ENCODE measurements around the gene INIP.

The INIP gene

DNA sequence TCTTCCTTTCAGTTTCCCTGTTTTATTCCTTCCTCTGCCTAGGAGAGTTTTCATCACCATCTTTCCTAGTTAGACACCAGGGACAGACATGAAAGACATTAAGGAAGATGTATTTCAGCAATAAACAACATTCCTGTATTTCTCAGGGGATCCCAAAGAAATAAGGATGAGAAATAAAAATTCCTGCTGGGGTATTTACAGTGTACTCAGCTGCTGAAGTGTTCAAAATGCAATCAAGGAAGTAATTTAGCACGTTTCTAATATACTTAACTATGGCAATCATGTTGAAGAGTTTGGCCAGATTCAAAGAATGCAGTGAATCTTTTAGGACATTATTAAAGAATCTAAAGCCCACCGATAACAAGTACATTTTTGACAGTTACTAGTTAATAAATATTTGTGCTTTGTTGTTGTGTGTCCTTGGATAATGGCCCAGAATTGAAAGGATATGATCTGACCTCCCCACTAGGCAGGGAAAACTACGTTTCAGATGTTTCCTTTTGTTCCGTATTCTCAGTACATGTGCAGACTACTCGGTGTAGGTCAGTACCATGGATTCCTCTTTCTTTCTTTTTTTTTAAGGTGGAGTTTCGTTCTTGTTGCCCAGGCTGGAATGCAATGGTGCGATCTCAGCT, 46.8 kb downstream of the INIP start:
- DNase-seq (ENCODE audit: low read depth) = no peak

DNA sequence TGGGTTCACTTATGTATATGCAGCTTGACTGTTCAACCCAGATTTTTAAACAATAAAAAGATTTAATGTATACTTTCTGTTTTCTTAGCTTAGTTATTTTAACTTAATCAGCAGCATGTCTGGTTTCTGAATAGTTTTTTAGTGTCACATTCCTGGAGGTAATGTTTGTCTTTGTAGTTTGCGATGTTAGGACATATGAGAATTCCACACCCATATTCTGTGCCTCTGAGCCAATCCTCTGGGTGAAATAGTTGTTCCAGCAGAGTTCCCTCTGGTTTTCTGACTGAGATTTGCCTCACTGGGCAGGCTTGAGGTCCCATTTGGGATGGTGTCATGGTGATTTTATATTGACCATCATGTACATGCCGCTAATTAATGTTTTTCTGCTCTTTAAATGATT, 48.6 kb downstream of the INIP start:
- no peak for DNase-seq (ENCODE audit: low read depth)

DNA sequence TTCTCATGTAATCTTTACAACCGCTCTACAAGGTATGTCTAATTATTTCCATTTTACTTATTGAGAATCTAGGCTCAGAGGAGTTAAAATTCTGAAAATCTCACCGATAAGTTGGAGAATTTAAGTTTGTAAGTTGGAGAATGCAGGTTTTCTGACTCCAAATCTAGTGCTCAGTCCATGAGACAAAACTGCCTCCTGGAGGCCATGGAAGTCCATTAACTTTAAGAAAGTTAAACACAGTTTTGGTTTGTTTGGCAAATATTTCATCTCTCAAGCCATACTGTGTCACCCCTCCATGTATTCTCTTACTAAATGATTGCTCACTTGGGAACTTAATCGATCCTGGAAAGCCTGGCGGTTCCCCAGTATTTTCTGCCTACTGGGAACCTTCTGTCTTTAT, 52.6 kb downstream of the INIP start:
- no peak for DNase-seq (ENCODE audit: low read depth)

DNA sequence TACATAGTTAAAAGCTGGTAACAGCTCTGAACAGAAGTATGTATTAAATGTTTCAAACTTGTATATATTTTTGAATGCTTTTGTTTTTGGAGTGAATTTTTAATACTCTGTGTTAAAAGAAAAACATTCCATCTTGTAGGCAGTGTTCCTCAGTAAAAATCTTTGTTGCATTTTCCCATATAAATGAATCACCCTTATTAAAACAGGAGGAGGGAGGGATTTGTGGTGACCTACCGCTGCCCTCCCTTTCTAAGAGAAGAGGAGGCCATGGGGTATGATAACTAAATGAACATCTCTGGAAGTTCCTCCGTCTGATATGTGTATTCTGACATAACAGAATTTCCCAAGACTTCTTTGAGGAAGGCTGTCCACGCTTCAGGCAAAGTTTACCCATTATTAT, 53.4 kb downstream of the INIP start:
- no peak for DNase-seq (ENCODE audit: low read depth)

DNA sequence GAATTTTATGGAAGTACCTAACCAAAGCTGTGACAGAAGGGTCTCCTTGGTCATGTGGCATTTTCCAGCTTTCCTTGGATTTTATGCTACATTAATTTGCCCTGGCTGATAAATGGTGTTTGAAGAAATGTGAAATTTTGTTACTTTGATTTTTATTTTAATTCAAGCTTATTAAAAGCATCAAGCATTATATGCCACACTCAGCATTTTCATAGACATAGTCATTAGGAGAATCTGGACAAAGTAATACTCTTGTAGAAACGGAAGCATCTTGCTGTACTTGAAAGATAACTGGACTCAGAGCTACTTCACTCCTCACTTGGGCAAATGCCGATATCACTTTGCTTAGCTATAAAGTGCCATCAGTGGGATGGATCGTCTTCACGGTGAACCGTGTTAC, 54.2 kb downstream of the INIP start:
- no peak for DNase-seq (ENCODE audit: low read depth)

DNA sequence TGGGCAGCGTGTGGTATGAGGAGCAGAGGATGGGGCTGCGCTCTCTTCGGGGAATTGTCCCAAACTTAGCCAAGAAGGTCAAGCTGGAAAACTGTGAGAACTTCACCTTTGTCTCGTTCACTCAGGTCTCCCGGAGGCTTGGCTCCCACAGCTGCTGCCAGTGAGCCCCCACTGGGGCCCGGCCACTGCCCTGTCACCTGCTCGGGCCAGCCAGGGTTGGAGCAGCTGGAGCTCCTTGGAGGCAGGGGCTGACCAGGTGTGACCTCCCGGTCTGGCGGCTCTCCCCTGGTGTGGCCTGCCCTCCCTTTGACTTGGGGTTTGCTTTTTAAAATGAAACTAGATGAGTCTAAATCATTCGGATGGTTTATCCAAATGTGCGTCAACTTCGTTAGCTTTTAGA, 58.0 kb downstream of the INIP start:
- no peak for DNase-seq (ENCODE audit: low read depth)

DNA sequence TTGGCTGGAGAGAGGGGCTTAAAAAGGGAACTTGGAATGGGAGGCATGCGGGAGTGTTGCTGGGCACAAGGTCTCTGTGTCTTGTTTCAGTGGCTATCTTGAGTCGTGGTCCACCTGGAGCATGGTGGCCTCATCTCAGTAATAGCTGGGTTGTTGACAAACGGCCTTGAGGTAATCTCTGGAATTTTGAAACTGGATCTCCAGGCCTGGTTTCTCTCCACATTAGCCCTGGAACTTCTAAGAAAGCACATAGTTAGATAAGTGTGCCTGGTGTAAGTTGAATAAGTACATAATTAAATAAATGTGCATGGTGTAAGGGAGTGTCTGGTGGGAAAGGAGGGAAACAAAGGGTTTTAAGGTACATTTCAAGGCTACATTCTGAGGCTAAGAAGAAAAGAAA, 62.2 kb downstream of the INIP start:
- DNase-seq (ENCODE audit: low read depth) = no peak

DNA sequence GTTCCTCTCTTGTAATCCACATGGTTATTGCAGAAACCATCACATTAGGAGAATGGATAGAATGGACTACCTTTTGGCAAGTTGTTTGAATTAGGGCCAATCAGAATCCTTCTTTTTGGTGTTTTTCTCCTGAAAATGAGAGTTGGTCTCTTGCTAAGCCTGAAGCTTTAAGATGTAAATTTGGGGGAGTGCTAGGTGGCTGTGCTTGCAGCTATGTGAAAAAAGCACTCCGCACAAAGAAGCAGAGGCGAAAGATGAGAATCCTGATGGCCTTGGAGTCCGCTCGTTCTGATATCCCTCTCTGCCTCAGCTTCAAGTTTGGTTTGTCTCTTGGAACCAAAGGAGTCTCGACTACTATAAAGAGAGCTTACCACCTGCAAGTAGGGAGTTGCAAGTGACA, 63.6 kb downstream of the INIP start:
- no peak for DNase-seq (ENCODE audit: low read depth)

DNA sequence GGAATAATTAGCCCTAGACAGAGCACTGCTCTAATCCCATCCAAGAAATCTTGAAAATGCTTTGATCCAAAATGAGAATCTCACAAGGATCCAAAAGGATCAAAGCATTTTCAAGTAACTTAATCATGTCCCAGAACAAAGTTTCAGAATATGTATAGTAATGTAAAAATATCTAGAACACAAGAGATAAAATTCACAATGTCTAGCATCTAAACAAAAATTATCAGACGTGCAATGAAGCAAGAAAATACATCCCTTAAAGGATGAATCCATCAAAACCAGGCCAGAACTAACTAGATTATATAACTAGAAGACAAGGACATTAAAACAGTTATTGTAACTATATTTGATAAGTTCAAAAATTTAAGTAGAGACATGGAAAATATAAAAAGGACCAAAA, 69.3 kb downstream of the INIP start:
- DNase-seq (ENCODE audit: low read depth) = no peak

DNA sequence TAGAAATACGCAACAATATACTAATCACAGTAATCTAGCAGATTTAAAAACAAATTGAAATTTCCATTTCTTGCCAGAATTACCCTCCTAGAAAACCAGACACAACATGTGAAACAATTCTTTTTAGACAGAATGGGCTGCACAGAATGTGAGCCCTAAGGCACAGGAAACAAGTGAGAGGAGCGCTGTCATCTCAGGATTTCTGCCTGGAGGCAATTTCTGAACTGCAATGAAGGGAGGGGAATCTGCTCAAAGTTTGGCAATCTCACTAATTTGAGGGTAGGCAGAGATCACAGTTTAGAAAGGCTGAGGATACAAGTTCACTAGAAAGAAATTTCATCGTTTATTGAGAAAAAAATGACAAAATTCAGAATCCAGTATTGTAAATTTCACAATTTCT, 70.3 kb downstream of the INIP start:
- DNase-seq (ENCODE audit: low read depth) = no peak

DNA sequence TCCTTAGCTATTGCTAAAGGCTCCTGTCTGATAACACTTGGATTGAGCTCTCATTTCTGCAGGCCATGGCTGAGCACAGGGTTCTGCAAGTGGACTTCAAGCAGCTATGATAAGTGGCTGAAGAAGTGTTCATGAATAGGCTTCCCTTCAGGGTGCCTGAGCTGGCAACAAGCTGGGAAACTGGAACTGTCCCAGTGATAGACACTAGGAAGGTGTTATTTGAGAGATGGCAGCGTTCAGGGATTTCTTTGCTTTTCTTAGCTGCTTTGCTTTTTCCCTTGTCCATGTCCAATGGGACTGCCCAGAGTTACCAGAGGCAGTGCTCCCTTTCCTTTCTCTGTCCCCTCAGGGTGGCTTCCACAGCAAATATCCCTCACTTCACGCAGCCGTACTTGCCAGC, 75.8 kb downstream of the INIP start:
- DNase-seq (ENCODE audit: low read depth) = no peak

DNA sequence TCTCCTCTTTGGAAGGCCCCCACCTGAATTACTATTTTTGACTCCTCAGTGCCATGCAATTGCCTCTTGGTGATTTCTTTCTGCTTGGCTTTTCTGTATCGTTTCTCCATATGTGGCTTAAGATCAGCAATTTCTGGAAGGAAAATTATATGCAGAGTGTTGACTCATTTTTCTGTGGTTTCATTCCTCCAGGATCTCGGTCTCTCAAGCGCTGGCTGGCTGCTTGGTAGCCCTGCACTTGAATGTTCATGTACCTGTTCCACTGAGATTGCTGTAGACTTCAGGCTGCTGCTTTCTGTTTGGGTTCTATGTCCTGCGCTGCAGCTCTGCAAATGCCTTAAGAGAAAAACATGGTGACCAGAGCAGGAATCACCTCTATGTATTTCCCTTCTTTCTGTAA, 77.6 kb downstream of the INIP start:
- no peak for DNase-seq (ENCODE audit: low read depth)

All from activated T-helper 1 cell treated with Interleukin-2 at 50 U/mL for 16 hours (primary cell).